SK-N-SH (cell line): ENCODE data around the gene ACTR10.

Source experiments
- CTCF ChIP-seq: fragments of 200-600 bp; sonication (generic); IDR thresholded peaks from 2 replicates; pipeline ENCODE4 v1.6.1; 2017; ENCODE audit warnings: antibody characterized with exemption, mild to moderate bottlenecking, moderate library complexity
- EP300 ChIP-seq, 2 experiments: IDR thresholded peaks; 2 replicates each; pipeline versions ENCODE4 v1.4.0 to v1.6.1; 2012; ENCODE audit warnings: borderline replicate concordance in 1 of 2, low read depth in 1 of 2, low read length in 1 of 2
- EZH2phosphoT487 ChIP-seq: fragments of 200-600 bp; sonication (generic); IDR thresholded peaks from 2 replicates; pipeline ENCODE4 v1.6.1; 2017; ENCODE audit warnings: low read depth, mixed run types, mild to moderate bottlenecking, antibody characterized with exemption, moderate library complexity, borderline replicate concordance
- FOXM1 ChIP-seq: IDR thresholded peaks from 2 replicates; pipeline ENCODE4 v1.4.0; 2012; ENCODE audit warnings: low read depth, mild to moderate bottlenecking
- GATA2 ChIP-seq: sonication (generic); formaldehyde crosslinking; IDR thresholded peaks from 2 replicates; pipeline ENCODE4 v1.5.0; 2020; ENCODE audit warnings: mild to moderate bottlenecking, missing genetic modification reagents
- NRF1 ChIP-seq: IDR thresholded peaks from 2 replicates; pipeline ENCODE4 v1.6.1; 2012; ENCODE audit warnings: low read depth, mild to moderate bottlenecking, low read length
- POLR2AphosphoS5 ChIP-seq: IDR thresholded peaks from 2 replicates; pipeline ENCODE4 v1.6.1; 2012; ENCODE audit warnings: low read depth, low read length
- REST ChIP-seq: IDR thresholded peaks from 2 replicates; pipeline ENCODE4 v1.6.1; 2012; ENCODE audit warnings: mild to moderate bottlenecking, low read depth, low read length, moderate library complexity
- RFX5 ChIP-seq: IDR thresholded peaks from 2 replicates; pipeline ENCODE4 v1.6.1; 2012; ENCODE audit warnings: mild to moderate bottlenecking, improper control_type of control experiment, low read length
- SIN3A ChIP-seq: IDR thresholded peaks from 2 replicates; pipeline ENCODE4 v1.6.1; 2012; ENCODE audit warnings: low read depth, mild to moderate bottlenecking, low read length, moderate library complexity, borderline replicate concordance
- YY1 ChIP-seq: IDR thresholded peaks from 2 replicates; pipeline ENCODE4 v1.4.0; 2012; ENCODE audit warnings: low read depth, mild to moderate bottlenecking

GRCh38 chr14:58215191-58215914 is 15.4 kb downstream of the ACTR10 start:
- TF ChIP-seq POLR2AphosphoS5 (no peak), REST (no peak), CTCF (no peak), RFX5 (no peak), SIN3A (no peak), EP300 (IDR thresholded peaks at IDR 0.05; ENCODE audit: borderline replicate concordance in 1 of 2, low read depth in 1 of 2, low read length in 1 of 2) (no peak), YY1 (no peak), FOXM1 (no peak), NRF1 (no peak), EZH2phosphoT487 (no peak), GATA2 (CRISPR knock-in tag) (no peak)
